CMK (cell line): ENCODE data around the gene FAM222A.

Experiments
- DNase-seq: peaks from one replicate; pipeline ENCODE4 v3.0.0-alpha.2; 2010; ENCODE audit warnings: low read depth

FAM222A gene

DNA sequence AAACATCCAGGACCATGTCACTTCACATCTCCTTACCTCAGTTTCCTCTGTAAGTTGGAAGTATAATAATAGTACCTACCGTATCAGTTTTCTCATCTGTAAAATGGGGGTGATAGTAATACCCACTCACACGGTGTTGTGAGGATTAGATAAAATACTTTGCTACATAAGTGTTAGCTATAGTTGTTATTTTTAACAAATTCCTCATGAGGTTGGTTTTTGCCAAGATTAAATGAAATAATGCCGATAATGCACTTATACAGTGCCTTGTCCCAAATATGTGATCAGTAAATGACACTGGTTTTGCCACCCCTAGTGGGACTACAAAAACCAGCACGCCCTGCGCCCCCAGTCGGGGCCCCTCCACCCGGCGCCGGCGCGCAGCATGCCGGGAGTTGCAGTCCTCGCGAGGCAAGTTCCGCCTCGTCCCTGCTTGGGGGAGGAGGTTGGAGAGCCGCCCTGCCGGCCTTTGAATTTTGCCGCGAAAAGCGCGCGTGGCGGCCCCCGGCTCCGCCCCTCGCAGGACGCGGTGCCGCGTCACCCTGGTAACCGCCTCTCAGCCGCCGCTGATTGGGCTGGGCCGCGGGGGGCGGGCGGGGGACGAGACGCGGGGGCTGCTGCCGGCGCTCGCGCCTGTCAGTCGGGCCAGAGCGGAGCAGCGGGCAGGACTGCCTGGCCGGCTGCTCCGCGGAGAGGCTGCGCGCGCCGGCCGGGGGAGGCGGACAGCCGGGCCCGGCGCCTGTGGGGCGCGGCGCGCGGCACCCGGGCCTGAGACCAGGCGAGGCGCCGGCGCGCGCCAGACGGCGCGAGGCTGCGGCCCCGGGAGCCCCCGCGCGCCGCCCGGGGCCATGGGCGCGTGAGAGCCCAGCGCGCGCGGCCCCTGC lies at the start of gene FAM222A:
FAM222A (plus strand) TSS at position 639 of the 884 bp plus-strand sequence. CDS start 30,322 bp downstream, outside the sequence.
- peak; percentile 85 for DNase-seq

DNA sequence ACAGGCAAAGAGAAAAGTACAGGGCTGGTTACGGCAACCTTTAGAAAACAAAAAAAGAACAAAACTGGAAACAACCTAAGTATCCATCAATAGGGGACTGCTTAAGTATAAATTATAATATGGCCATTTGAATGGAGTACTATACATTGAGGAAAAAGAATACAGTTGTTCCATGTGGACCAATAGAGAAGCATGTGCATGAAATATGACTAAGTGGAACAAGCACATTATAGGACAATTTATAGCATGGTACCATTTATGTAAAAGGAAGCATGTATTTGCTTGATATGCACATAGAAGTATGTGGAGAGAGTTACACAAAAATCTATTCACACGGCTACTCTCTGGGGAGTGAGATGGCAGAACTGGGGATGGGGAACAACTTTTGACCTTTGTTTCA lies 49.2 kb upstream of the FAM222A start:
- DNase-seq, result no peak

DNA sequence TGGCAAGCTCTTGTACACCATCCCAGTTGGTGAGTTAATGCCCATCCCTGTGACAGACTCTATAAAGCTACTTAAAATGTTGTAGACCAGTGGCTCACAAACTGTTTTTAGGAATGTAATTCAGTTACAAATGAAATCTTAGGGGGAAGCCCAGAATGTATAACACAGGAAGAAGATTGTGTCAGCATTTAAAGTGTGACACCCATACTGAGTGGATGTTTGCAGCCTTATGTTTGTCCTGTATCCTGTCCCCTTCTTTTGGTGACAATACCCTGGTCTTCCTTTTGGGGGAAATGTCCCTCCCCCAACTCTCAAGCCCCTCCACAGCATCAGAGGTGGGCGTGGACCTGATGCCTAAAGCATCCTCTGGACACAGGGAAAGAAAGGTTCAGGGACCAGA lies 47.6 kb upstream of the FAM222A start:
- no peak for DNase-seq

DNA sequence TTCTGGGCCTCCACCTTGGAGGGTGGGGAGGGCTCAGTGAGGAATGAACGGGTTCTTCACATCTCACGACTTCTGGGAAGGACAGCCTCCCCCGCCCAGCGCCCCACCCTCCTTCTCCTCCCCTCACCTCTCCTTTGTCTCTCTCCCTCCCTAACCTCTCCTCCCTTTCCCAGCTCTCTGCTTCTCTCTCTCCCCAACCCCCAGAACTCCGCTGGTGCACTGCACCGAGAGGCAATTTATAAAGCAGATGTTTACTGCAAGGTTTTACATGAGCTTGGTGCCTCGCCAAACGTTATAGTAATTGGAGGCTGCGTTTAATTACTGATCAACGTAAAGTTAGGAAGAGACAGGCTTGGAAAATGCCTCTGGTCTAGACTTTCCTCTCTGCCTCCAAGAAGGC lies 42.9 kb upstream of the FAM222A start:
- DNase-seq, result no peak

DNA sequence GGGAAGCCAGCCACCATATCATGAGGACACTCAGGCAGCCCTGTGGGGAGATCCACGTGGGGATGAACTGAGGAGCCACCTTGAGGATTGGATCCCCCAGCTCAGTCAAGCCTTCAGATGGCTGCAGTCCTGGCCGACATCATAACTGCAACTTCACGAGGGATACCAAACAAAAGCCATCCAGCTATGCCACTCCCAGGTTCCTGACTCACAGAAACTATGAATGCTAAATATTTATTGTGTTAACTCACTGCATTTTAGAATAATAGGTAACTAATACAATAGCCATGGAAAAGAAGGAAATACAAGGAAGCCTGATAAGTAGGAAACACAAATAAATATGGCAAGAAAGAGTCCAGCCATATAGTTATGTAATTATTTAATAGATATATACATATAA lies 42.1 kb upstream of the FAM222A start:
- no peak for DNase-seq

GRCh38 chr12:109673379-109673778 lies 40.2 kb upstream of the FAM222A start:
- DNase-seq, result no peak

- no peak for DNase-seq
Measured at GRCh38 chr12:109673884-109674283, 39.7 kb upstream of the FAM222A start.

DNA sequence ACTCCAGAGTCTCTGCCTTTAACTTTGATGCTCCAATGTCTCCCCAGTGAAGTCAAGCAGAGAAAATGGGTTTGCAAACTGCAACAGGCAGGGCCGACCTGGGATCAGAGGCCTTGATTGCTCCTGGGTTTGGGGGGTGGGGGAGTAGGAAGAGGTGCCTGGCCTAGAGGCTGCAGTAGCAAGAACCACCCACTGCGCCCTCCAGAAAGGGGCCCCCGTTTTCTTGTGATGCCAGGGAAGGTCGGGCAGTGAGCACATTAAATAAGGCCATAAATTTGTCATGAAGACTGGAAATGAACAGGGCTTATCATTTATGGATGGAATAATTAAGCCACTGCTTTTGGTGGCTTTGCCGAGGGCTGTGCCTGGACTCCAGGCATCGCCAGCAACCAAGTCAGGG lies 38.2 kb upstream of the FAM222A start:
- DNase-seq, result no peak

GRCh38 chr12:109677279-109677691 lies 36.3 kb upstream of the FAM222A start:
- no peak for DNase-seq

GRCh38 chr12:109678719-109679118 lies 34.9 kb upstream of the FAM222A start:
- no peak for DNase-seq

GRCh38 chr12:109679501-109680263 lies 33.9 kb upstream of the FAM222A start:
- DNase-seq, result no peak

- DNase-seq, result no peak
Measured at GRCh38 chr12:109680264-109681005, 33.2 kb upstream of the FAM222A start.

- no peak for DNase-seq
Measured at GRCh38 chr12:109681986-109682707, 31.5 kb upstream of the FAM222A start.

GRCh38 chr12:109682708-109683060 lies 30.9 kb upstream of the FAM222A start:
- no peak for DNase-seq

DNA sequence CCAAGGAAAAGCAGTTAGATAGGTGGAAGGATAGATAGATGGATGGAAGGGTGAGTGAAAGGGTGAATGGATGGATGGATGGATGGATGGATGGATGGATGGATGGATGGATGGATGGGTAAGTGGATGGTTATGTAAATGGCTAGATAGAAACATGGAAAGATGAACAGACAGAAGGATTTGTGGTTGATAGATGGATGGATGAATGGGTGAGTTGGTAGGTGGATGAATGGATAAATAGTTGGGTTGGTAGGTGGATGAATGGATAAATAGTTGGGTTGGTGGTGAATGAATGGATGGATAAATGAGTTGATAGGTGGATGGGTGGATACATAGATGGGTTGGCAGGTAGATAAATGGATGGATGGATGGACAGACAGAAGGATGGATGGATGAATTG lies 30.3 kb upstream of the FAM222A start:
- no peak for DNase-seq

DNA sequence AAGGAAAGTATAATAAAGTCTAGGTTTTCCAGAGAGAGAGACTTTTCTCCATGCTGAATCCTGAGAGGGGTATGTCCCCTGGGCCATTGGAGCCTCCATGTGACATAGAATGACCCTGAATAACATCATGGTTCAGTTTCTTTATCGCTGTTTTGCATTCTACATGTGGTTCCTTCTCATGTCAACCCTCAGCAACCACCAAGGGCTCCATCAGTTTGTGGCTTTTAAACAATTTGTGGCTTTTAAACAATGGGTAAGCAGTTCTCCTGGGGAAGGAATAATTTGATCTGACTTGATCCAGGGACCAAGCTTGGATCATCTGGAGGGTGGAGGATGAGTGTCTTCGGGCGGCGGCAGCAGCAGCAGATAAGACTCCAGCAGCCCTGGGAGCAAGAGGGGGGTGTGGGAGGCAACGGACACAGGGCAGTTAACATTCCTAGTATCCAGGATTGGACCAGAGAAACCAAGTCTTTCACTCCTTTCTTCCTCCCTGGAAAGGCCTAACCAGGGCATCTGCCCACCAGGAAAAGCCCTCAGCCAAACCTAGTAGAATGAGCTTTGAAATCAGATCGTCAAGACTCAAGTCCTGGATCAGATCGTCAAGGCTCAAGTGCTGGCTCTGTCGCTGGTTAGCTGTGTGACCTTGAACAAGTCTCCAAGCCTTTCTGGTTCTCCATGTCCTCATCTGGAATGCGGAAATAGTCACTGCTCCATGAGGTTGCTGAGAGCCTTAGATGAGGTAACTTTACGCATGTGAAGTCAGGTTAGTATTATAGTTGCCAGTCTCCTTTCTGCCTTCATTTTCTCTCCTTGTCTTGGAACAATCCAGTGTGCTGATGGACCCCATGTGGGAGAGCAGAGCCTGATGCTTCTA lies 27.8 kb upstream of the FAM222A start:
- DNase-seq, result peak; percentile 41

GRCh38 chr12:109686523-109686922 lies 27.1 kb upstream of the FAM222A start:
- no peak for DNase-seq

- no peak for DNase-seq
Measured at GRCh38 chr12:109687250-109687649, 26.4 kb upstream of the FAM222A start.

GRCh38 chr12:109689426-109689825 lies 24.2 kb upstream of the FAM222A start:
- DNase-seq, result no peak

- DNase-seq, result no peak
Measured at GRCh38 chr12:109693160-109693559, 20.5 kb upstream of the FAM222A start.
